GM21576 (cell line): Measurements from ENCODE around the gene ZNF200.
"Not testable (repeated sequence)": the region's sequence is repeated elsewhere in the genome, so short reads cannot be mapped to it uniquely, and the experiment has no call there.

Source experiments
- ATAC-seq: cut with Tn5 transposase; IDR thresholded peaks from one replicate; pipeline ENCODE4 v1.9.1; 2021; ENCODE audit warnings: mild to moderate bottlenecking, moderate library complexity; ENCODE audit not compliant: unreplicated experiment

The ZNF200 gene

DNA sequence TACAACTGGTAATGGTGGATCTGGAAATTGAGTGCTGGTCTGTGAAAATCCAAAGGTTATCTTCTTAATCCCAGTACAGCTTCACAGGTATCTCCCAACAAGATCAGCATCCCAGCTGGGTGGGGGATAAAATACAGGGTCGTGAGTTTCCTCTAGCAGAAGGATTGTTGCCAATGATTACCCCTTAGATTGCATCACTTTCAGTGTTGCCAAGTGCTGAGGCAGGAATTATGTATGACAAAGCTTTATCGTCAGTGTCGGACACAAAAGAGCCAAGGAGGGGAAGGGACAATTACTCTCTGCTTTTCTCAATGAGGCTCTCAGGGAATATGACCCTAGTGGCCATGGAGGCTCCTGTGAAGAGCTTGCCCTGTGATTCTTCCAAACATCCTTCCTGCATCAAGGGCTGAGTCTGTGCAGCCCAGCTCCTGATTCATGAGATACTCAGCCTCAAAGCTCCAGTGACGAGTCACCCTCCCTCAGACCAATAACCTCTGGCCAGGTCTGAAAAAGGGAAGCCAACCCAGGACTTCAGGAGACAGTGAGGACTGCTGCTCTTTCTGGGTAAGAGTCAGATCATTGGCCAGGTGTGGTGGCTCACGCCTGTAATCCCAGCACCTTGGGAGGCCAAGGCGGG, 31.9 kb downstream of the ZNF200 start:
- ATAC-seq = no peak

DNA sequence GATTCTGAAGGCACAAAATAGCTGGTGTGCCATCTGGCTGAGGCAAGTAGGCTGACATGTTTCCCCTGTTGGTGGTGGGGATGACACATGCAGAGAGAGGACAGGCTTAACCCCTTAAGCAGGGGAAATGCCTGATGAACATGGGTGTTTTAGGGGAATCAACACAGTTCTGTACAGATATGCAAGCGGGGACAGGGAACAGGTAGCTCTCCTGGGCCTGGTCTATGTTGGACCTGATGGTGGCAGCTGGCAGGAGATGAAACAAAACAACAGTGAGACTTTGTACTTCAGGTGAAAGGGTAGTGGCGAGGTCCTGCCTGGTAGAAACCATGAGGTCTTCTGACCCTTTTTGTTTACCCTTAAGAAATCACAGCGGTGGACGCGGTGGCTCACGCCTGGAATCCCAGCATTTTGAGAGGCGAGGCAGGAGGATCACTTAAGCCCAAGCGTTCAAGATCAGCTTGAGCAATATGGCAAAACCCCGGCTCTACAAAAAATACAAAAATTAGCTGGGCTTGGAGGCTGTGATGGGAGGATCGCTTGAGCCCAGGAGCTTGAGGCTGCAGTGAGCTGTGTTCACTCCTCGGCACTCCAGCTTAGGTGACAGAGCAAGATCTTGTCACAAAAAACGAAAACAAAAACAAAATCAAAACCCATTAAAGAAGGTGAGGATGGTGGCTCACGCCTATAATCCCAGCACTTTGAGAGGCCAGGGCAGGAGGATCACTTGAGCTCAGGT, 36.5 kb downstream of the ZNF200 start:
- no peak for ATAC-seq

DNA sequence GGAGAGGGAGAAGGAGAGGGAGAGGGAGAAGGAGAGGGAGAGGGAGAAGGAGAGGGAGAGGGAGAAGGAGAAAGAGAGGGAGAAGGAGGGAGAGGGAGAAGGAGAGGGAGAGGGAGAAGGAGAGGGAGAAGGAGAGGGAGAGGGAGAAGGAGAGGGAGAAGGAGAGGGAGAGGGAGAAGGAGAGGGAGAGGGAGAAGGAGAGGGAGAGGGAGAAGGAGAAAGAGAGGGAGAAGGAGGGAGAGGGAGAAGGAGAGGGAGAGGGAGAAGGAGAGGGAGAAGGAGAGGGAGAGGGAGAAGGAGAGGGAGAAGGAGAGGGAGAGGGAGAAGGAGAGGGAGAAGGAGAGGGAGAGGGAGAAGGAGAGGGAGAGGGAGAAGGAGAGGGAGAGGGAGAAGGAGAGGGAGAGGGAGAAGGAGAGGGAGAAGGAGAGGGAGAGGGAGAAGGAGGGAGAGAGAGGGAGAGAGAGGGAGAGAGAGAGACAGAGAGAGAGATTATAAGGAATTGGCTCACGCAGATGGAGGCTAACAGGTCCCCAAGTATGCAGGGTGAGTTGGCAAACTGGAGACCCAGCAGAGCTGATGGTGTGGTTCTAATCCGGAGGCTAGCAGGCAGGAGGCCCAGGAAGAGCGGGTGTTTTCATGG, 37.1 kb downstream of the ZNF200 start:
- not testable (repeated sequence) for ATAC-seq

DNA sequence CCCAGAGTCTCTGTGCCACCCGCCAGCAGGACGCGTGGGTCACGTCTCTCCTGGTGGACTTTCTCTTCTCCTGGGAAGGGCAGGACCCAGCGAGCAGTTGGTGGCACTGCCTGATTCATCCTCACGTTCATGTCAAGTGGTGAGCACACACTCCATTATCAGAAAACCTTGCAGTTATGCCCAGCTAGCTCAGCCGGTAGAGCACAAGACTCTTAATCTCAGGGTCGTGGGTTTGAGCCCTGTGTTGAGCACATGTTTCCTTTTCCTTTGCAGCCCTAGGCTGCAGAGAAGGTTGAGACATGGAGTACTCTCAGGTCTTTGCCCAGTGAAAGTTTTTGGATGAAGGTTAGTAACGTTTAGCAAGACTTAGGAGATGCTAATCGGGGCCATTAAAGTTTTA, 39.0 kb downstream of the ZNF200 start:
- no peak for ATAC-seq

DNA sequence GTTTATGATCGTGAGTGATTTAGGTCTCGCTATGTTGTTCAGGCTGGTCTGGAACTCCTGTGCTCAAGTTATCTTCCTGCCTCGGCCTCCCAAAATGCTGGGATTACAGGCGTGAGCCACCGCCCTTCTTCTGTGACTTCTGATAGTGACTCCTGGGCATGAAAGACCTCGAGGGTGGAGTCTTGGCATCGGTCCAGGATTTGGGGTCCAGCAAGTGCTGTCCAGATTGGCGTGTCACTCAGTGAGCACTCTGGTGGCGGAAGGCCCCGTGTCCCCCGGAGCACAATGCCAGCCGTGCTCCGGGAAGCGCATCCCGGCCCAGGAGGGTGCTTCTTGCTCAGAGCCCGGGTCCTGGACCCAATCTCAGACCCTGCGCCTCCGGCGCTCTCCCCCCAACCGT, 40.2 kb downstream of the ZNF200 start:
- no peak for ATAC-seq

DNA sequence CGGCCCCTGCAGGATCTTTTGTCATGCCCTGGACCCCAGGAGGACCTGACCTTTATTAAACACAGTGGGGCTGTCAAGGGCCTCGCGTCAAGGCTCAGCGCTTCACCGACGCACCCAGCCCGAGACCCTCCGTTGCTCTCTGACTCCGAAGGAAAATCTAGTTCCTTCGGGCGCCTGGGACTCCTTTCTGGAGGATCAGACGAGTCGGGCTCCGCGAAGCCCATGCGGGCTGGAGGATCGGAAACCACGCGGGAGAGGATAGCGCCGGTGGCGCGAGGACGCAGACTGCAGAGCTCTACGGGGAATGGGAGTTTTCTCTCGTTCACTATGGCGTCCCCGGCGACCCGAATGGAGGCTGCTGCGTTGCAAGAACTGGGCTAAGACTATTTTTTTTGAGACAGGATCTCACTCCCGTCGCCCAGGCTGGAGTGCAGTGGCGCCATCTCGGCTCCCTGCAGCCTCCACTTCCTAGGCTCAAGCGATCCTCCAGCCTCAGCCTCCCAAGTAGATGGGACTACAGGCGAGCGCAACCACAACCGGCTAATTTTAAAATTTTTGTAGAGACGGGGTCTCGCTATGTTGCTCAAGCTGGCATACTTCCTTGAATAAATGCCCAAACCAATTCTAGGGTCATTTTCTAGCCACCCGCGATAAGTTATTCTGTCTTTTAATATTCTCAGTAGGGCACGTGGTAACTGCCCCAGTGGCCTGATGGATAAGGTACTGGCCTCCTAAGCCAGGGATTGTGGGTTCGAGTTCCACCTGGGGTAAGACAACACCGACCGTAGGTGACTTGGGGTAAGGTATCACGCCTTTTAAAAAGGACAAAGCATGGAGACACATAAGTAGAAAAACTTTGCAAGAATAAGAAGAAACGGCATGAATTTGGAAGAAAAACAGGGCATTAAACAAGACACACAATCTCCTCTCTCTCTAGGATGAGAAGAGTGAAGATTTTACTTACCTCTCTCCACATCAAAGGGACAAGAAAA, 41.4 kb downstream of the ZNF200 start:
- ATAC-seq = no peak

DNA sequence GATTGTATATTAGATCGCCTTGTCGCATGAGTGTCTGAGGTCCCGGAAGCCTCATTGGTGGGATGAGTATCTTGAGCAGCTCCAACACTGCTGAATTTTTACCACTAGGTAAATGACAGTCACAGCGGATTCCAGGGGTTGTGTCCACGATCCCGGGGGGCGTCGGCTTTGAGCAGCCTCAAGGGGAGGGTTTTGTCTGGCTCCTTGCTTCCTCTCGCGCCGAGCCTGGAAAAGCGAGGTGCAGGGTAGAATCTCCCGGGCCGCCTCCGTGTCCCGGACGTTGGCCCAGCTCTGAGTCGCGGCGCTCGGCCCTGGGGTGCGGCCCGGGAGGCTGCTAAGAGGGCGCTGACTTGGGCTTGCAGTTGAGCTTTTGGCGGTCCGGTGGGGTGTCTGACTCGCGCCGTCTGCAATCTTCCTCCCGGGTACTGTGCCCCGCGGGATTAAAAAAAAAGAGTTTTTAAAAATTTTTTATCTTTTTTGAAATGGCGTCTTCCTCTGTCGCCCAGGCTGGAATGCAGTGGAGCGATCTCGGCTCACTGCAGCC, 42.4 kb downstream of the ZNF200 start:
- ATAC-seq = no peak

DNA sequence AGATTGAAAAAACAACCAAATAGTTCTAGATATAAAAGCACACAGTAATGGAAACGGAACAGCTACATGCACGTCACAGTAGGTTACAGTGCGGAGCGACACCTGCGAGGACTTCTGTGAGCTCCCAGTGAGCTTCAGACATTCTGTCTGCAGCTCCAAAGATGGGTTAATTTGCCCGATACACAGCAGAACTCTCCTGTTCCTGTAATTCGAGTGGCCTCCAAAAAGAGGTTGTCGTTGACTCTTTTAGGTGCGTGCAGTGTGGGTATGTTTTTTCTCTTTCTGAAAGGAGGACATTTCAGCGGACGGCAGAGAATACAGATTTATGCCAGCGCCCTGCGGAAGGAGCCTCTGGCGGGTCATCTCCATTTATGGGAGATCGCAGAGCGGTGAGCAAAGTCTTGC, 44.0 kb downstream of the ZNF200 start:
- ATAC-seq = no peak

DNA sequence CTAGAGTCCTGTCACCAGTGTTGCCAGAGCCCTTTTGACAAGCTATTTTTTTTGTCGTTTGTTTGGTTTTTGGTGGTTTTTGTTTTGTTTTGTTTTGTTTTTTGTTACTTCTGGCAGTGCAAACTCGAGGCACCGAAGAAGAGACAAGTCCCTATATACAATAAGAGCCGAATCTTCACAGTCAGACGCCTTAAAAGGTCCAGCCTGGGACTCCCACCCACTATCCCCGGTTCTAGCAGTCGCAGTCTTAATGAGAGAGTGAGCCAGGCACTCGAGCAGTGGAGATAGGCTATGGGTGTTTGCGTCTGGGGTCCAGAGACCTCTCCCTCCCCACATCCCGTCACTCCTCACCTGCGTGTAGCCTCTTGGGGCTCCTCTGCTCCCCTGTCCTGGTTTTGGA, 45.1 kb downstream of the ZNF200 start:
- ATAC-seq = no peak

DNA sequence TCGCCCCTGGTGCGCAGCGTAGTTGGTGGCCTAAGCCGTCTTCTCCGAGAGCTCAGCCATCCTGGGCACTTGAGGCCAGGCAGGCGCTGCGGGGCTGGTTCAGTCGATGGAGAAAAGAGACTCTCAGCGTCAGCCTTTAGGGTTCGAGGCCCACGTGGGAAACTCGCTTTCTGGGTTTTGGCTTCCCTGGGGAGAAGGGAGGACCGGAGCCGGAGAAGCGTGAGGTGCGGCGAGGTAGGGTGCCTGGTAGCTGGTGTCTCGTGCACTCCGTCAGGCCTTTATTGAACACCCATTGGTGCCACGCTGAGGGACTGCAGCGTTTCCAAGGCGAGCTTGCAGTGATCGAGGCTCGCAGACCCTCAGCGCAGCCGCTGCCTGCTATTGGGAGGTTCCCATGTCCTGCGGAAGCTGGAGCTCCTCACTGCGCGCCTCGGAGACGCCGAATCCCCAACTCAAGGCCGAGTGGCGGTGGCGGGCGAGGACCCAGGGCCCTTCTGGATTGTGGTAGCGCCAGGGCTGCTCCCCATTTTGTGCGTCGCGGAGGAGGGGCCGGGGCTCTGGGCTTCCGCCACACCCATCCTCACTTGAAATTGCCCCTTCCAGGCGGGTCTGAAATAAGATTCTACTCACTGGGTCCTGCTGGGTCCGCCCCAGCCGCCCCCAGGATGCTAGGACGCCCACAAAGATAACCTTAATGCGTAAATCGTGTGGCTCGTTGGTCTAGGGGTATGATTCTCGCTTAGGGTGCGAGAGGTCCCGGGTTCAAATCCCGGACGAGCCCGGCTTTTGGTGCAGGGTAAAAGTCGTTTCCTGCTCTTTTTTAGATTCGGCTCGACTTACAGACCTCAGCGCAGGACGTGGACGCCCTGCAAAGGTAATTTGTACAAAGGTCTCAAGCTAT, 45.8 kb downstream of the ZNF200 start:
- ATAC-seq = no peak

DNA sequence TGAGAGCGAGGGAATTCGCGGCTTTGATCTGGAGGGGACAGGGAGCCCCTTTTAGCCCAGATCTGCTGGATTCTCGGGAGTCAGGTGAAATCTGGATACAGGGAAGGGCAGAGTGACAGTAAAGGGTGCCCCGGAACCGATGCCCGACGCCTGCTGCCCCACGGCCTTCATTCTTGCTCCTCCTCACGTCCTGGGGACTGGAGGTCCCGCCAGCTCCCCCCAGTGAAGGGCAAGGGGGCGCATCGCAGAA, 46.4 kb downstream of the ZNF200 start:
- no peak for ATAC-seq

DNA sequence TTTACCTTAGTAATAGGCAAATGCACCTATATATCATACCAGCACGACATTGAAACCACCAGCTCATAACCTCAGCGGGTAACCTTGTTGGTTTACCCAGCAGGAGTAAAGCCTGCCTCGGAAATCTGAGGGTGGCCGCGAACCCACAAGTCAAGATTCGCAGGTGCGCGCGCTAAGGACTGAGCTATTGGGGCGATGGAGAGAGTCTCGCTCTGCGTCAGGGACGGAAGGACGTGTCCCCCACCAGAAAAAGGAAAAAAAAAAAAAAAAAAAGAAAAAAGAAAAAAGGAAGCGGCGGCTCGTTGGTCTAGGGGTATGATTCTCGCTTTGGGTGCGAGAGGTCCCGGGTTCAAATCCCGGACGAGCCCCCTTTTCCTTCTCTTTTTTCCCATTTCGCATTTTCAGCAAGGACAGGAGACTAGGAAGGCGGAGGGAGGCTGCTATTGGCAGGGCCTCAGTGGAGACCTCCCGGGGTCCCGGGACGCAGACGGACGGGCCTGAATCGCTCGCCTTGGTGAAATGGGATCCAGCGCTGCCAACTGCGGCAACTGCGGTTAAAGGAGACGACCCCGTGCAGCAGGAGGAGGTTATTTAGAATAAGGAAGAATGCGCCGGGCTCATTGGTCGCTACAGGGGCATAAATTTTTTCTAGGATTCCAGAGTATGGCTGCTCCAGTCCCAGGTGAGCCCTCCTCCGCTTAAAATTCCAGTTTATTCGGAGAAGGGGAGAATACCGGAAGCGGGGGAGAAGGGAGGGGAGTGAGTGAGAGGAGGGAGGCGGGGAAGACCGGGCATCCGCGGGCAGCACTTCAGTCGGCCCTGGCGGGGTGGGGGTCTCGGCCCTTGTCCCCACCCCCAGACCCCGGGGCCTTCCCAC, 46.9 kb downstream of the ZNF200 start, which contains the start of gene OR1F1:
TSS of gene OR1F1 (plus strand) at position 407 of the 877 bp plus-strand sequence.
- ATAC-seq = no peak

DNA sequence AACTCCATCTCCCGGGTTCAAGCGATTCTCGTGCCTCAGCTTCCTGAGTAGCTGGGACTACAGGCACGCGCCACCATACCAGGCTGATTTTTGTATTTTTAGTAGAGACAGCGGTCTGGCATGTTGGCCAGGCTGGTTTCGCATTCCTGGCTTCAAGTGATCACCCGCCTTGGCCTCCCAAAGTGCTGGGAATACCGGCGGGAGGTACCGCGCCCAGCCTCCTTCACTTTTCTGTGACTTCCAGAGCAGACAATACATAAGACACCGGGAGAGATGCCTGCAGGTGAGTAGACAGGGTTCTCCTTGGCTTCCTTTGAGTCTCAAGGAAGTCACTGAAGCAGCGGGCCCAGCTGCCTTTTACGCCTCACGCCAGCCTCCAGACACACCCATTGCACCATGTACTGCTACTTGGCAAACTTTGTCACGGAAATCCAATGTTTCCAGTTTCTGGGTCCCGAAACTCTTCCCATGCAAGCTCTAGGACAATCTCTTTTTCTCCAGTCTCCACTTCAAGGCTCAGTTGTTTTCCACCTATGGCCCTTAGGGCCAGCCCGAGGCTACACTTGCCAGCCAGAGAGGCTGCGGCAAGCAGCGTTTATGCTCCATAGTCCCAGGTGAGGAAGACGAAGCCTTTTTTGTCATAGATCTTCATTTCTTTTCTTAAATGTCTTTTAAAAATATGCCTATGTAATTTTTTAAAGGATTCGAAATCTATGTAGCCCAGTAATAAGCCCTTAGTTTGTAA, 47.8 kb downstream of the ZNF200 start:
- ATAC-seq = no peak

DNA sequence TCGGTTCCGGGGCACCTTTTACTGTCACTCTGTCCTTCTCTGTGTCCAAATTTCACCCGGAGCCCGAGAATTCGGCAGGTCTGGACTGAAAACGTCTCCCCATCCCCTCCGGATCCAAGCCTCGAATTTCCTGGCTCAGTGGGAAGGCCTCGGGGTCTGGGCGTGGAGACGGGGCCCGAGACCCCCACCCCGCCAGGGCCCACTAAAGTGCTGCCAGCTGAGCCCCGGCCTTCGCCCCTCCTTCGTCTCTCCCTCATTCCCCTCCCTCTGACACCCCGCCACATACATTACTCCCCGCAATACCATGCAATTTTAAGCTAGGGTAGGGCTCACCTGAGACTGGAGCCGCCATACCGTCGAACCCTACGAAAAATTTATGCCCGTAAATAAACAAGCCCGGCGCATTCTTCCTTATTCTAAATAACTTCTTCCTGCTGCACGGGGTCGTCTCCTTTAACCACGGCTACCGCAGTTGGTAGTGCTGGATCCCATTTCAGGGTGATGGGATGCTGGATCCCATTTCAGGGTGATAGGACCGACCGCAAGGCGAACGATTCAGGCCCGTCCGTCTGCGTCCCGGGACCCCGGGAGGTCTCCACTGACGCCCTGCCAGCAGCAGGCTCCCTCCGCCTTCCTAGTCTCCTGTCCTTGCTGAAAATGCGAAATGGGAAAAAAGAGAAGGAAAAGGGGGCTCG, 51.4 kb downstream of the ZNF200 start:
- no peak for ATAC-seq

DNA sequence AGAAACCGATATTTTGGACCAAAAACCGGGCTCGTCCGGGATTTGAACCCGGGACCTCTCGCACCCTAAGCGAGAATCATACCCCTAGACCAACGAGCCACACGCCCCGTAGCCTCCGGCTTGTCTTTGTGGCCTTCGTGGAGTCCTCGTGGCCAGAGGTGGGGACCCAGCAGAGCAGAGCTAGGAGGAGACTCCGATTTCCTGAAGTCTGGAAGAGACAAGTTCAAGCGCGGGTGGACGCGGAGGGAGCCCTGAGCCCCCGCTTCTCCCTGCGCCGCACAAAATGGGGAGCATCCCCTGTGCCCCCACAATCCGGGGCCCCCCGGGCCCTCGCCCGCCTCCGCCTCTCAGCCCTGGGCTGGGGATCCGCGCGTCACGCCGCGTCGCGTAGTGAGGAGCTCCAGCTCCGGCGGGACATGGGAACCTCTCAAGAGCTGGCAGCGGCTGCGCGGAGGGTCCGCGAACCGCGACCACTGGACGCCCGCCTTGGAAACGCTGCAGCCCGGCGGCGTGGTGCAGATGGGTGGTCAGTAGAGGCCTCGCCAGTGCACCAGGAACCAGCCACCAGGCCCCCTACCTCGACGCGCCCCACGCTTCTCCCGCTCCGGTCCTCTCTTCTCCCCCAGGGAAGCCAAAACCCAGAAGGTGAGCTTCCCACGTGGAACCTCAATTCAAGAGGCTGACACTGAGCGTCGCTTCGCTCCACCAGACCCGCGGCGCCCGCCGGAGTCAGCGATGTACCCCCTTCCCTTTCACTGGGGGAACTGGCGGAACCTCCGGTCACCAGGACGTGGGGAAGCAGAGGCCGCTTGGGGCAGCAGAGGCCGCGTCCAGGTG, 52.1 kb downstream of the ZNF200 start:
- no peak for ATAC-seq

DNA sequence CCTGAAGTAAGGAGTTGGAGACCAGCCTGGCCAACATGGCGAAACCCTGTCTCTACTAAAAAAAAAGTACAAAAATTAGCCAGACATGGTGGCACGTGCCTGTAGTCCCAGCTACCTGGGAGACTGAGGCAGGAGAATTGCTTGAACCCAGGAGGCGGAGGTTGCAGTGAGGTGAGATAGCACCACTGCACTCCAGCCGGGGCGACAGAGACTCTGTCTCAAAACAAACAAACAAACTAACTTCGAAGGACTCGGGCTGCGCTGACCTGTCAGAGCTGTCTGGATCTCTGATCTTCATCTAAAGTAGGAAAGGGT, 52.7 kb downstream of the ZNF200 start:
- not testable (repeated sequence) for ATAC-seq

DNA sequence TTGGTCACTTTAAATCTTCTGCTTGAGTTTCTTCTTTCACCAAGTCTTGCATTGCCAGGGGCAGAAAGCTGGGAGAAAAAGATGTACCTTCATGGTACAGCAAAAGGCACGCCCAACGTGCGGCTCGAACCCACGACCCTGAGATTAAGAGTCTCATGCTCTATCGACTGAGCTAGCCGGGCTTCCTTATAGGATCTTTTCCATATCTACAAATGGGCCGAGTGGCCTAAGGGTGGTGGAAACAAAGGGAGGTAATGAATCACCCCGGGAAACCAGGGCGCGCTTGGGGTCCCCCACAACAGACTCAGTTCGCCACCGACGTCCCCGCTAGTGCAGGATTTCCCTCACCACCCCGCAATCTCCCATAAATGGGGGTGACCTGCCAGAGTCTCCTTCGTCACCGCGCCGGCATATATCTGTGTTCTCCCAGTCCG, 54.5 kb downstream of the ZNF200 start:
- no peak for ATAC-seq
